RWPE1 (cell line): ENCODE measurements around the gene PXMP2.

Experiments
- CTCF ChIA-PET: fragments of 350-600 bp; sonication (Branson Sonifier 250); formaldehyde crosslinking; extraction: SDS; loops from one replicate; lab custom pipeline; 2021; lab: Yijun Ruan, JAX
- POLR2A ChIA-PET: fragments of 400-600 bp; formaldehyde crosslinking; extraction: SDS; loops from one replicate; lab custom pipeline; 2020; ENCODE audit warnings: antibody characterized with exemption; ENCODE audit not compliant: low non-redundant PET; lab: Yijun Ruan, JAX
- DNase-seq: peaks from one replicate; pipeline ENCODE4 v3.0.0; 2012; ENCODE audit warnings: low spot score
- H3K27ac ChIP-seq: fragments of 450-650 bp; 2 replicates; pipeline ENCODE4 v1.5.1; 2017
- CTCF ChIP-seq: fragments of 450-650 bp; conservative IDR thresholded peaks from 2 replicates; pipeline ENCODE4 v1.5.1; 2017; ENCODE audit warnings: low read depth, mild to moderate bottlenecking

Gene PXMP2

GRCh38 chr12:132659146-132659545 lies 28.2 kb upstream of the PXMP2 start:
- no peak for TF ChIP-seq CTCF
- ChIA-PET CTCF (no interaction called here), POLR2A (no interaction called here)
- no peak overlapping the region for H3K27ac ChIP-seq
- no peak for DNase-seq

GRCh38 chr12:132660052-132660451 lies 27.3 kb upstream of the PXMP2 start:
- no peak for TF ChIP-seq CTCF
- ChIA-PET POLR2A (no interaction called here), CTCF (no interaction called here)
- no peak overlapping the region for H3K27ac ChIP-seq
- no peak for DNase-seq

GRCh38 chr12:132660996-132661395 lies 26.4 kb upstream of the PXMP2 start:
- ChIA-PET POLR2A (interaction anchor here (0.5 kb wide), 1 partner anchor 44 kb away, joined by 8 read pairs; no protein-coding TSS in a partner anchor), CTCF (no interaction called here)

GRCh38 chr12:132661972-132662371 lies 25.4 kb upstream of the PXMP2 start:
- ChIA-PET CTCF (no interaction called here), POLR2A (no interaction called here)
- no peak for TF ChIP-seq CTCF
- H3K27ac ChIP-seq = no peak overlapping the region
- no peak for DNase-seq

More at GRCh38 chr12:132660996-132661395, 26.4 kb upstream of the PXMP2 start:
- TF ChIP-seq CTCF = no peak
- no peak for DNase-seq
- no peak overlapping the region for H3K27ac ChIP-seq

GRCh38 chr12:132662901-132663755 lies 24.3 kb upstream of the PXMP2 start:
- CTCF ChIA-PET = interaction anchor here (0.6 kb wide), 1 partner anchor 100 kb away, joined by 4 read pairs; no protein-coding TSS in a partner anchor
- no peak for TF ChIP-seq CTCF
- POLR2A ChIA-PET = no interaction called here
- no peak for DNase-seq
- H3K27ac ChIP-seq = no peak overlapping the region

- CTCF ChIA-PET = interaction anchor here (0.6 kb wide), 1 partner anchor 98 kb away, joined by 4 read pairs; no protein-coding TSS in a partner anchor
- no peak for DNase-seq
- no peak overlapping the region; the same call in 1 of the 2 replicates for H3K27ac ChIP-seq
- POLR2A ChIA-PET = no interaction called here
- no peak for TF ChIP-seq CTCF
Observed at GRCh38 chr12:132664206-132665148, 22.9 kb upstream of the PXMP2 start.
